Rectal smooth muscle tissue (tissue), 1 donor: ENCODE results near the gene PHOSPHO1.
"Not testable (repeated sequence)": the region's sequence is repeated elsewhere in the genome, so short reads cannot be mapped to it uniquely, and the experiment has no call there.

Experiments
- H3K27ac ChIP-seq: one replicate; pipeline ENCODE4 v1.7.0; 2013; ENCODE audit warnings: low read depth, low read length, inconsistent platforms
- H3K27me3 ChIP-seq: one replicate; pipeline ENCODE4 v1.7.0; 2013; ENCODE audit warnings: low read length; ENCODE audit not compliant: control insufficient read depth, insufficient read depth
- H3K36me3 ChIP-seq: one replicate; pipeline ENCODE4 v1.7.0; 2013; ENCODE audit warnings: low read length; ENCODE audit not compliant: control insufficient read depth, insufficient read depth
- H3K4me1 ChIP-seq: one replicate; pipeline ENCODE4 v1.7.0; 2013; ENCODE audit warnings: low read length; ENCODE audit not compliant: control insufficient read depth, insufficient read depth
- H3K4me3 ChIP-seq: one replicate; pipeline ENCODE4 v1.7.0; 2013; ENCODE audit warnings: low read length
- H3K9ac ChIP-seq: one replicate; pipeline ENCODE4 v1.7.0; 2013; ENCODE audit warnings: low read length

The PHOSPHO1 gene

GRCh38 chr17:49193513-49194296 lies 36.9 kb downstream of the PHOSPHO1 start:
- peak overlapping the region; percentile 98 for H3K27ac ChIP-seq
- H3K9ac ChIP-seq: no peak overlapping the region
- H3K36me3 ChIP-seq: no peaks in the 10 kb centered on the region
- no peaks in the 10 kb centered on the region for H3K27me3 ChIP-seq
- peak overlapping the region; percentile 83 for H3K4me3 ChIP-seq
- no peaks in the 10 kb centered on the region for H3K4me1 ChIP-seq

GRCh38 chr17:49191917-49192741 lies 38.5 kb downstream of the PHOSPHO1 start:
- H3K9ac ChIP-seq: peak overlapping the region; percentile 69
- H3K27me3 ChIP-seq: no peaks in the 10 kb centered on the region
- H3K36me3 ChIP-seq: no peaks in the 10 kb centered on the region
- peak overlapping the region; percentile 98 for H3K27ac ChIP-seq
- no peaks in the 10 kb centered on the region for H3K4me1 ChIP-seq
- peak overlapping the region; percentile 83 for H3K4me3 ChIP-seq

DNA sequence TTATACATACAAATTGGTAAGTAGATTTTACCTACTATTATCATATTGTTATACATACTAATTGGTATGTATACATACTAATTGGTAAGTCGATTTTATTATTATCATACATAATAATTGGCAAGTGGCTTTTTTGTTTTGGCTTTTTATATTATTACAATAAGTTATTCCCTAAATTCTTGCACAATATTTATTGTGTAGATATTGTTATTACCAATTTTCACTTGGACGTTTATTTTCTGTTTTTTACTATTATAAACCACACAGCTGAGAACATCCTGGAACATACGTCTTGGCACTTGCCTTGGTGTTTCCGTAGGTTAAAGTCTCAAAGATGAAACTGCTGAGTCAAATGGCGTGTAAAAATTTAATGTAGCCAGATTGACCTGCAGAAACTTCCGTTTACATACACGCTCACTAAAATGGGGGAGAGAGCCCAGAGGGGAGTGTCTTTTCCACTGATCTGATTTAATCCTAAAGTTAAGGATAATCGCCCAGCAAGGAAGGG lies 39.1 kb downstream of the PHOSPHO1 start:
- Histone ChIP-seq H3K27ac (peak overlapping the region; percentile 98), H3K27me3 (no peaks in the 10 kb centered on the region), H3K36me3 (no peaks in the 10 kb centered on the region), H3K9ac (peak overlapping the region; percentile 56), H3K4me3 (peak overlapping the region; percentile 83), H3K4me1 (no peaks in the 10 kb centered on the region)

GRCh38 chr17:49190932-49191331 lies 39.7 kb downstream of the PHOSPHO1 start:
- no peaks in the 10 kb centered on the region for H3K36me3 ChIP-seq
- H3K27me3 ChIP-seq: no peaks in the 10 kb centered on the region
- no peak overlapping the region for H3K9ac ChIP-seq
- H3K4me1 ChIP-seq: no peaks in the 10 kb centered on the region
- H3K27ac ChIP-seq: no peak overlapping the region
- H3K4me3 ChIP-seq: no peak overlapping the region

GRCh38 chr17:49187301-49187700 lies 43.3 kb downstream of the PHOSPHO1 start:
- H3K9ac ChIP-seq: no peak overlapping the region
- H3K4me1 ChIP-seq: no peaks in the 10 kb centered on the region
- H3K27ac ChIP-seq: no peak overlapping the region
- no peaks in the 10 kb centered on the region for H3K27me3 ChIP-seq
- H3K4me3 ChIP-seq: no peak overlapping the region
- H3K36me3 ChIP-seq: no peaks in the 10 kb centered on the region

DNA sequence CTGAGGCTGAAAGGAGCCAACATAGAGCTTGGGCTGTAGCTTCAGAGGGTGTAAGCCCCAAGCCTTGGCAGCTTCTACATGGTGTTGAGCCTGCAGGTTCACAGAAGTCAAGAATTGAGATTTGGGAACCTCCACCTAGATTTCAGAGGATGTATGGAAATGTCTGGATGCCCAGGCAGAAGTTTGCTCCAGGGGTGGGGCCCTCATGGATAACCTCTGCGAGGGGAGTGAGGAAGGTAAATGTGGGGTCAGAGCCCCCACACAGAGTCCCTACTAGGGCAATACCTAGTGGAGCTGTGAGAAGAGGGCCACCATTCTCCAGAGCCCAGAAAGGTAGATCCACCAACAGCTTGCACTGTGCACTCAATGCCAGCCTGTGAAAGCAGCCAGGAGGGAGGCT lies 45.2 kb downstream of the PHOSPHO1 start:
- not testable (repeated sequence) for H3K4me3 ChIP-seq, H3K27me3 ChIP-seq, H3K9ac ChIP-seq, H3K36me3 ChIP-seq, H3K4me1 ChIP-seq, H3K27ac ChIP-seq

- not testable (repeated sequence) for H3K36me3 ChIP-seq, H3K27me3 ChIP-seq, H3K9ac ChIP-seq, H3K27ac ChIP-seq, H3K4me3 ChIP-seq, H3K4me1 ChIP-seq
Observed at GRCh38 chr17:49184522-49184921, 46.1 kb downstream of the PHOSPHO1 start.

DNA sequence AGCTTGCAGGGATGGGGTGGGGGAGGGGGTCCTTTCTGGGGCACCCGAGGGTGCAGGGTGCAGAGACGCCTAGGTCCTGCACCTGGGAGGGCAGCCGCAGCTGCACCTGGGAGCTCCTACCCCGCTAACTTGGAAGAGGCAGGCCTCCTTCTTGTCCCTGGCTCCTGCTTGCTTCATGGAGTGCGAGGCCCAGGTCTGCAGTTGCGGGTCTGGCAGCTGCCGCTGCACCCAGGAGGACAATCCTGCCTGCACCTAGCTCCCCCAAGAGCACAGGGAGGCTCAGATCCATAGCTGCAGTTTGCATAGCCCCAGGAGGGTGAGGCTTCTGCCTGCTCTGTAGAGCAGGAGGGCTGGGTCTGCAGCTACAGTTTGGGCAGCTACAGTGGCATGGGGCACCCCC lies 46.8 kb downstream of the PHOSPHO1 start:
- Histone ChIP-seq H3K4me3 (no peak overlapping the region), H3K9ac (no peak overlapping the region), H3K27me3 (no peaks in the 10 kb centered on the region), H3K4me1 (no peaks in the 10 kb centered on the region), H3K36me3 (no peaks in the 10 kb centered on the region), H3K27ac (no peak overlapping the region)

DNA sequence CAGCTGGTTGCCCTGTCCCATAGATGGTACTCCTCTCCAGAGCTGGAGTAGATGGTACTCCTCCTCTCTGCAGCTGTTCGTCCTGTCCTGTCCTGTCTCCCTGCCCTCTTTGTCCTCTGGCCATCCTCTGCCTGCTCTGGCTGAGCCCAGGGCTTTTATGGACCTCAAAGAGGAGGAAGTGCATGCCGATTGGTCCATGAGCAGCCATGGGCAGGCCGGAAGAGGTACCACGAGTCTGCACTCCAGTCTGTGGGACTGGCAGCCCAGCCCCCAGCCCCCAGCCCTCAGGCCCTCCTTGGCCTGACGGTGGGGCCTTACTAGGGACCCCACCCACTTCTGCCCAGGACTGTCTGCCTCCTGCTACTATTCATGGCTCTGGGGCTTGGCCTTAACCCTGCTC lies 47.2 kb downstream of the PHOSPHO1 start:
- H3K4me3 ChIP-seq: no peak overlapping the region
- no peak overlapping the region for H3K9ac ChIP-seq

DNA sequence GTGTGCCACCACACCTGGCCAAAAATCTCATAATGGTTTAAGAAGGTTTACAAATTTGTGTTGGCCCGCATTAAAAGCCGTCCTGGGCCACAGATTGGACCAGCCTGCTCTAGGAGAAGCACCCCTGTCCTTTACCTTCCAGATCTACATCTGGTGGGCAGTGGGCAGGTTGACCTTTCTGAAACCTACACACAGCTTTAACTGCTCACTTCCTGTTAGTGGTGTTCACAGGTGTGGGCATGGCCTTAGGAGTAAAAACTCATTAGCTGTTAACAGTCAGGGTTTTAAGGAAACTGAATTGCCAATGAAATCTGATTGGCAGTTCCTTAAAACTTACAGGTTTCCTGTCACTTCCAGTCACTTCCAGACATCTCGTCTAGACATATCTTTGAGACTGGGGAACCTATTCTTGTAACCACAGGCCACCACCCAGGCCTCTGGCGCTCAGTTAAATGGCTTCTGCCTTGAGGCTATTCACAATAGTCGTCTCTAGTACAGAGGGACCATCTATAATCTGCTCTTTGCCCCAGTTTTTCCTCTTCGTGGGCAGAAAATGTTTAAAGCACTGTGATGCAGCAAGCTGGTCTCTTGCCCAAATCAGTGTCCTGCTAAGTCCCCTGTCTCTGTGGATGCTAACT lies 49.5 kb downstream of the PHOSPHO1 start:
- H3K36me3 ChIP-seq: no peaks in the 10 kb centered on the region
- H3K27ac ChIP-seq: no peak overlapping the region
- H3K27me3 ChIP-seq: no peaks in the 10 kb centered on the region
- H3K4me1 ChIP-seq: no peaks in the 10 kb centered on the region
- no peak overlapping the region for H3K4me3 ChIP-seq
- H3K9ac ChIP-seq: no peak overlapping the region

More for the DNA sequence above, 47.2 kb downstream of the PHOSPHO1 start:
- H3K4me1 ChIP-seq: no peaks in the 10 kb centered on the region
- H3K36me3 ChIP-seq: no peaks in the 10 kb centered on the region
- H3K27me3 ChIP-seq: no peaks in the 10 kb centered on the region
- H3K27ac ChIP-seq: no peak overlapping the region

DNA sequence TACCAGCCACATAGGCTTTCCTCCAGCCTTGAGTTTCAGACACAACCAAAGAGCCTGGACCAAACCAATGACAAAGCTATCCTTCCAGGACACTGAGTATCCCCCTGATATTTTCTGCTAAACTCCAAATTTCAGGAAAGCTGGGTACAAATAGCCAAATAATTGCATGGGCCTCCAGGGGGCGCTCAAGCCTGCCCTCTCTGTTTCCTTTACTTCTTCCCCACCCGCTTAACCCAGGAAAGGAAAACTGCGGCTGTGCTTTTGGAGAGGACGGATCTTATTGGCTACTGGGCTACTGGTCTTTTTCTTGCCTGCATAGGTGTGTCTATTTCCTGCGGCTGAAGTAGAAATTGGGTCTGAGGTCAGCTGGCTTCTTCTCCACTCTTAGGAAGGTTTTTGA lies 50.3 kb downstream of the PHOSPHO1 start:
- Histone ChIP-seq H3K9ac (no peak overlapping the region), H3K36me3 (no peaks in the 10 kb centered on the region), H3K27ac (no peak overlapping the region), H3K27me3 (no peaks in the 10 kb centered on the region), H3K4me1 (no peaks in the 10 kb centered on the region), H3K4me3 (no peak overlapping the region)

DNA sequence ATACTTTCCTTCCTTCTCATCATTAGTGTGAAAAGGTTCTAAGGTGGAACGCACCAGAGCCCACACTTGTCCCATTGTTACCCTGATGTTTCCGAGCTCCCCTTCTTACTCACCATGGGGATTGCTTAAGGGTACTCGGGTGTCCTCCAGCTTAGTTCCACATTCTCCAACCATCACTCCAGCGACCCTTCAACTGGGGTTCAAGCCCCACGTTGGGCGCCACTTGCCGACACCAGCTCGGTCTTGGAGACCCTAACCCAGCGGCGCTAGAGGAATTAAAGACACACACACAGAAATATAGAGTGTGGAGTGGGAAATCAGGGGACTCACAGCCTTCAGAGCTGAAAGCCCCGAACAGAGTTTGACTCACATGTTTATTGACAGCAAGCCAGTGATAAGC lies 54.6 kb downstream of the PHOSPHO1 start:
- not testable (repeated sequence) for H3K36me3 ChIP-seq, H3K27me3 ChIP-seq, H3K4me1 ChIP-seq, H3K9ac ChIP-seq, H3K4me3 ChIP-seq, H3K27ac ChIP-seq
